Measurements from ENCODE around the gene DNAH3. TPM values are rescaled to one million over a fixed set of nuclear protein-coding genes. Genes with fewer than 3 reads are reported as not detected.
A peak's percentile ranks its signal among the peaks of the same experiment; 100 is the strongest.
"Not testable (repeated sequence)": the region's sequence is repeated elsewhere in the genome, so short reads cannot be mapped to it uniquely, and the experiment has no call there.

The DNAH3 gene
- total RNA-seq, 1 experiment from 2014 or later = not detected

GRCh38 chr16:21134053-21134452 is 16.6 kb downstream of the DNAH3 start:
- no peak for DNase-seq (ENCODE audit: low spot score)
- in situ Hi-C loops (cut with HindIII; ENCODE audit: low sequenced_read_pairs) = no loop called here

- DNase-seq (ENCODE audit: low spot score) = no peak
- in situ Hi-C loops (cut with HindIII; ENCODE audit: low sequenced_read_pairs) = no loop called here
These were observed 19.8 kb downstream of the DNAH3 start for GRCh38 chr16:21130811-21131210.

GRCh38 chr16:21128991-21129390 is 21.7 kb downstream of the DNAH3 start:
- in situ Hi-C loops (cut with HindIII; ENCODE audit: low sequenced_read_pairs) = no loop called here
- no peak for DNase-seq (ENCODE audit: low spot score)

GRCh38 chr16:21126518-21126917 is 24.1 kb downstream of the DNAH3 start:
- no peak for DNase-seq (ENCODE audit: low spot score)
- in situ Hi-C loops (cut with HindIII; ENCODE audit: low sequenced_read_pairs) = no loop called here

- in situ Hi-C loops (cut with HindIII; ENCODE audit: low sequenced_read_pairs) = no loop called here
- no peak for DNase-seq (ENCODE audit: low spot score)
These were observed 25.5 kb downstream of the DNAH3 start for GRCh38 chr16:21125191-21125590.

- DNase-seq (ENCODE audit: low spot score) = no peak
- in situ Hi-C loops (cut with HindIII; ENCODE audit: low sequenced_read_pairs) = no loop called here
These were observed 29.6 kb downstream of the DNAH3 start for GRCh38 chr16:21120976-21121520.

GRCh38 chr16:21117567-21117966 is 33.1 kb downstream of the DNAH3 start:
- DNase-seq (ENCODE audit: low spot score) = no peak
- in situ Hi-C loops (cut with HindIII; ENCODE audit: low sequenced_read_pairs) = no loop called here

GRCh38 chr16:21116148-21116693 is 34.4 kb downstream of the DNAH3 start:
- DNase-seq (ENCODE audit: low spot score) = no peak
- in situ Hi-C loops (cut with HindIII; ENCODE audit: low sequenced_read_pairs) = no loop called here

- DNase-seq (ENCODE audit: low spot score); in situ Hi-C loops (cut with HindIII; ENCODE audit: low sequenced_read_pairs): not testable (repeated sequence)
These were observed 35.1 kb downstream of the DNAH3 start for GRCh38 chr16:21115551-21115950.

GRCh38 chr16:21103941-21104860 is 46.4 kb downstream of the DNAH3 start:
- in situ Hi-C loops (cut with HindIII; ENCODE audit: low sequenced_read_pairs) = no loop called here
- DNase-seq (ENCODE audit: low spot score) = no peak

GRCh38 chr16:21101631-21102420 is 48.8 kb downstream of the DNAH3 start:
- in situ Hi-C loops (cut with HindIII; ENCODE audit: low sequenced_read_pairs) = no loop called here
- DNase-seq (ENCODE audit: low spot score) = no peak

- in situ Hi-C loops (cut with HindIII; ENCODE audit: low sequenced_read_pairs) = no loop called here
- no peak for DNase-seq (ENCODE audit: low spot score)
These were observed 50.2 kb downstream of the DNAH3 start for GRCh38 chr16:21100447-21100846.

GRCh38 chr16:21097151-21097550 is 53.5 kb downstream of the DNAH3 start:
- in situ Hi-C loops (cut with HindIII; ENCODE audit: low sequenced_read_pairs) = no loop called here
- DNase-seq (ENCODE audit: low spot score) = no peak

- DNase-seq (ENCODE audit: low spot score); in situ Hi-C loops (cut with HindIII; ENCODE audit: low sequenced_read_pairs): not testable (repeated sequence)
These were observed 55.9 kb downstream of the DNAH3 start for GRCh38 chr16:21094719-21095118.

- in situ Hi-C loops (cut with HindIII; ENCODE audit: low sequenced_read_pairs) = no loop called here
- DNase-seq (ENCODE audit: low spot score) = no peak
These were observed 57.7 kb downstream of the DNAH3 start for GRCh38 chr16:21092951-21093350.

- in situ Hi-C loops (cut with HindIII; ENCODE audit: low sequenced_read_pairs) = no loop called here
- no peak for DNase-seq (ENCODE audit: low spot score)
These were observed 61.8 kb downstream of the DNAH3 start for GRCh38 chr16:21088646-21089538.

- in situ Hi-C loops (cut with HindIII; ENCODE audit: low sequenced_read_pairs) = no loop called here
- DNase-seq (ENCODE audit: low spot score) = no peak
These were observed 62.5 kb downstream of the DNAH3 start for GRCh38 chr16:21088143-21088542.

GRCh38 chr16:21084631-21085225 is 65.9 kb downstream of the DNAH3 start:
- in situ Hi-C loops (cut with HindIII; ENCODE audit: low sequenced_read_pairs) = no loop called here
- peak; percentile 84 for DNase-seq (ENCODE audit: low spot score)

Data from G401 (cell line).